ENCODE measurements around the gene LEMD2.
A peak's percentile ranks its signal among the peaks of the same experiment; 100 is the strongest.

LEMD2 gene

DNA sequence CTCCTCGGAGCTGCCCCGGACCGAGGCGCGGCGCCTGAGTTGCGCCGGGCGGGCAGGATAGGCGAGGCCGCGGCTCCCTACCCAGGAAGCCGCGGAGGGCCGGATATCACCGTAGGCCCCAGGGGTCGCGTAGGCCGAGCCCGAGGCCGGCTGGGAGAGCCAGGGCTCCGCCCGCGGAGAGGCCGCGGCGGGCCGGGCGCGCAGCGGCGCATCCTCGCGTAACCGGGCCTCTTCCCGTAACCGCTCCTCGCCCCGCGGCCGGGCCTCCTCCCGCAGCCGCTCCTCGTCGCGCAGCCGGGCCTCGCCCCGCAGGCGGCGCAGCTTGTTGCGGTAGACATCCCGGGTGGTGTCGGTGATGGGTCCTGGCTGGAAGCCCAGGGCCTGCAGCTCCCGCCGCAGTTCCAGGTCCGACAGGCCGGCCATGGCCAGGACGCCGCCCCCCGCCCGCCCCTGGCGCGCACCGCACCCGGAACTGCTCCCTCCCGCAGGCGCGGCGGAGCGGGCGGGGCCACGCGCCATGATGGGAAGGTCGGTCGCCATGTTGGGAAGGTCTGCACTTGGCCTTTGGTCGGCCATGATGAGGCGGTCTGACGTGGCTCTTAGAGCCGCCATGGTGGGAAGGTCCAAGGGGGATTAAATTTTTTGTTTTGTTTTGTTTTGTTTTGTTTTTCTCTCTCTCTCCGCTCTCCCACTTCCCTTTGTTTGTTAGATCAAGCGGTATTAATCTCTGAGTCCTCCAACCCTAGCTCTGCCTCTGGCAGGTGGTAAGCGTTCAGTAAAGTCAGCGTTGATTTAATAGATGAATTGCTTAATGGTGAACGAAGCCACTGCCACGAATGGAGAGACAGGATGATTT lies at the start of gene LEMD2 (continued):
- TF ChIP-seq ZBTB1 (tag by site-specific recombination; IDR thresholded peaks at IDR 0.05) = no peak; the same call in 1 of the 2 replicates
- peak; percentile 79; the same call in 1 of the 2 replicates for TF ChIP-seq PBX3 (CRISPR knock-in tag; IDR thresholded peaks at IDR 0.05)
- TF ChIP-seq, protein P1, sequence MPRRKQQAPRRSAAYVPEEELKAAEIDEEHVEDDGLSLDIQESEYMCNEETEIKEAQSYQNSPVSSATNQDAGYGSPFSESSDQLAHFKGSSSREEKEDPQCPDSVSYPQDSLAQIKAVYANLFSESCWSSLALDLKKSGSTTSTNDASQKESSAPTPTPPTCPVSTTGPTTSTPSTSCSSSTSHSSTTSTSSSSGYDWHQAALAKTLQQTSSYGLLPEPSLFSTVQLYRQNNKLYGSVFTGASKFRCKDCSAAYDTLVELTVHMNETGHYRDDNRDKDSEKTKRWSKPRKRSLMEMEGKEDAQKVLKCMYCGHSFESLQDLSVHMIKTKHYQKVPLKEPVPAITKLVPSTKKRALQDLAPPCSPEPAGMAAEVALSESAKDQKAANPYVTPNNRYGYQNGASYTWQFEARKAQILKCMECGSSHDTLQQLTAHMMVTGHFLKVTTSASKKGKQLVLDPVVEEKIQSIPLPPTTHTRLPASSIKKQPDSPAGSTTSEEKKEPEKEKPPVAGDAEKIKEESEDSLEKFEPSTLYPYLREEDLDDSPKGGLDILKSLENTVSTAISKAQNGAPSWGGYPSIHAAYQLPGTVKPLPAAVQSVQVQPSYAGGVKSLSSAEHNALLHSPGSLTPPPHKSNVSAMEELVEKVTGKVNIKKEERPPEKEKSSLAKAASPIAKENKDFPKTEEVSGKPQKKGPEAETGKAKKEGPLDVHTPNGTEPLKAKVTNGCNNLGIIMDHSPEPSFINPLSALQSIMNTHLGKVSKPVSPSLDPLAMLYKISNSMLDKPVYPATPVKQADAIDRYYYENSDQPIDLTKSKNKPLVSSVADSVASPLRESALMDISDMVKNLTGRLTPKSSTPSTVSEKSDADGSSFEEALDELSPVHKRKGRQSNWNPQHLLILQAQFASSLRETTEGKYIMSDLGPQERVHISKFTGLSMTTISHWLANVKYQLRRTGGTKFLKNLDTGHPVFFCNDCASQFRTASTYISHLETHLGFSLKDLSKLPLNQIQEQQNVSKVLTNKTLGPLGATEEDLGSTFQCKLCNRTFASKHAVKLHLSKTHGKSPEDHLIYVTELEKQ (tag by site-specific recombination; IDR thresholded peaks at IDR 0.05; ENCODE audit: borderline replicate concordance) = no peak
- TF ChIP-seq ZFP3 (tag by site-specific recombination; IDR thresholded peaks at IDR 0.05; ENCODE audit: low read depth) = no peak
- TF ChIP-seq ZNF621 (tag by site-specific recombination; IDR thresholded peaks at IDR 0.05) = no peak
- TF ChIP-seq ZFP69B (tag by site-specific recombination; IDR thresholded peaks at IDR 0.05) = peak; percentile 68
- TF ChIP-seq CTCF (tag by site-specific recombination; IDR thresholded peaks at IDR 0.05) = no peak
- TF ChIP-seq ZNF398 (tag by site-specific recombination; IDR thresholded peaks at IDR 0.05) = no peak; the same call in 1 of the 2 replicates
- TF ChIP-seq FEZF1 (tag by site-specific recombination; IDR thresholded peaks at IDR 0.05) = no peak
- no peak for TF ChIP-seq ZNF48 (tag by site-specific recombination; IDR thresholded peaks at IDR 0.05)
- TF ChIP-seq ZNF157 (tag by site-specific recombination; IDR thresholded peaks at IDR 0.05) = no peak
- TF ChIP-seq ZNF266 (tag by site-specific recombination; IDR thresholded peaks at IDR 0.05; ENCODE audit: low read depth) = no peak
- no peak for TF ChIP-seq ZNF677 (tag by site-specific recombination; IDR thresholded peaks at IDR 0.05)
- no peak for TF ChIP-seq ZNF248 (tag by site-specific recombination; IDR thresholded peaks at IDR 0.05)
- no peak for TF ChIP-seq ZNF433 (tag by site-specific recombination; IDR thresholded peaks at IDR 0.05; ENCODE audit: low read depth)
- TF ChIP-seq, protein P2, sequence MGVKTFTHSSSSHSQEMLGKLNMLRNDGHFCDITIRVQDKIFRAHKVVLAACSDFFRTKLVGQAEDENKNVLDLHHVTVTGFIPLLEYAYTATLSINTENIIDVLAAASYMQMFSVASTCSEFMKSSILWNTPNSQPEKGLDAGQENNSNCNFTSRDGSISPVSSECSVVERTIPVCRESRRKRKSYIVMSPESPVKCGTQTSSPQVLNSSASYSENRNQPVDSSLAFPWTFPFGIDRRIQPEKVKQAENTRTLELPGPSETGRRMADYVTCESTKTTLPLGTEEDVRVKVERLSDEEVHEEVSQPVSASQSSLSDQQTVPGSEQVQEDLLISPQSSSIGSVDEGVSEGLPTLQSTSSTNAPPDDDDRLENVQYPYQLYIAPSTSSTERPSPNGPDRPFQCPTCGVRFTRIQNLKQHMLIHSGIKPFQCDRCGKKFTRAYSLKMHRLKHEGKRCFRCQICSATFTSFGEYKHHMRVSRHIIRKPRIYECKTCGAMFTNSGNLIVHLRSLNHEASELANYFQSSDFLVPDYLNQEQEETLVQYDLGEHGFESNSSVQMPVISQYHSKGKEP (tag by site-specific recombination; IDR thresholded peaks at IDR 0.05) = peak; percentile 75
- TF ChIP-seq KLF16 (tag by site-specific recombination; IDR thresholded peaks at IDR 0.05) = no peak
- TF ChIP-seq ZNF558 (tag by site-specific recombination; IDR thresholded peaks at IDR 0.05) = peak; percentile 34; the same call in 1 of the 2 replicates
- no peak for TF ChIP-seq ZSCAN5A (tag by site-specific recombination; IDR thresholded peaks at IDR 0.05)
- TF ChIP-seq, protein P3, sequence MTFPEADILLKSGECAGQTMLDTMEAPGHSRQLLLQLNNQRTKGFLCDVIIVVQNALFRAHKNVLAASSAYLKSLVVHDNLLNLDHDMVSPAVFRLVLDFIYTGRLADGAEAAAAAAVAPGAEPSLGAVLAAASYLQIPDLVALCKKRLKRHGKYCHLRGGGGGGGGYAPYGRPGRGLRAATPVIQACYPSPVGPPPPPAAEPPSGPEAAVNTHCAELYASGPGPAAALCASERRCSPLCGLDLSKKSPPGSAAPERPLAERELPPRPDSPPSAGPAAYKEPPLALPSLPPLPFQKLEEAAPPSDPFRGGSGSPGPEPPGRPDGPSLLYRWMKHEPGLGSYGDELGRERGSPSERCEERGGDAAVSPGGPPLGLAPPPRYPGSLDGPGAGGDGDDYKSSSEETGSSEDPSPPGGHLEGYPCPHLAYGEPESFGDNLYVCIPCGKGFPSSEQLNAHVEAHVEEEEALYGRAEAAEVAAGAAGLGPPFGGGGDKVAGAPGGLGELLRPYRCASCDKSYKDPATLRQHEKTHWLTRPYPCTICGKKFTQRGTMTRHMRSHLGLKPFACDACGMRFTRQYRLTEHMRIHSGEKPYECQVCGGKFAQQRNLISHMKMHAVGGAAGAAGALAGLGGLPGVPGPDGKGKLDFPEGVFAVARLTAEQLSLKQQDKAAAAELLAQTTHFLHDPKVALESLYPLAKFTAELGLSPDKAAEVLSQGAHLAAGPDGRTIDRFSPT (tag by site-specific recombination; IDR thresholded peaks at IDR 0.05) = no peak
- TF ChIP-seq ZNF391 (tag by site-specific recombination; IDR thresholded peaks at IDR 0.05; ENCODE audit: borderline replicate concordance, low read depth) = peak; percentile 69; the same call in 1 of the 2 replicates
- TF ChIP-seq ZNF174 (tag by site-specific recombination; IDR thresholded peaks at IDR 0.05) = no peak

Data from HEK293 (cell line).